ENCODE results near the gene GRAMD1B. TPM values are rescaled to one million over a fixed set of nuclear protein-coding genes. Genes with fewer than 3 reads are reported as not detected.
"Not testable (repeated sequence)": the region's sequence is repeated elsewhere in the genome, so short reads cannot be mapped to it uniquely, and the experiment has no call there.

The GRAMD1B gene
- total RNA-seq, 3 donors from 2014 or later = 3.2 to 4.4 (median 4.1) TPM

DNA sequence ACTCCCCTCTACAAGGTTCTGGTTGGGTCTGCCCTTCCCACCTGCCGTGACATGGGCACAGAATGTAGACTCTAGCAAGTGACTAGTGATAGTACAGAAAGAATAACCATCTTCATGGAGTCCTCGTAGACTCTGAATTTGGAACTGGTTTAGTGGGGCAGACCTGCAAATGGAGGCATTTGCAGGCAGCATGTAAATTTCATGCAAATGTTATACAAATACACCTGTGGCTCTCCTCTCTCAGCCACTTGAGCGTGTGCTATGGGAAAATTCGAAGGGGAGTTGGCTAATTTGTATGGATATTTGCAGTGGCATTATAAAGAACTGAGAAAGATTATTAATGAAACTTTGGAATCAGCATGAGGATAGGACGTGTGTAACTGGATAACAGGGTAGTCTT is 139.3 kb downstream of the GRAMD1B start:
- no peak overlapping the region for H3K4me3 ChIP-seq
- TF ChIP-seq, protein P1, sequence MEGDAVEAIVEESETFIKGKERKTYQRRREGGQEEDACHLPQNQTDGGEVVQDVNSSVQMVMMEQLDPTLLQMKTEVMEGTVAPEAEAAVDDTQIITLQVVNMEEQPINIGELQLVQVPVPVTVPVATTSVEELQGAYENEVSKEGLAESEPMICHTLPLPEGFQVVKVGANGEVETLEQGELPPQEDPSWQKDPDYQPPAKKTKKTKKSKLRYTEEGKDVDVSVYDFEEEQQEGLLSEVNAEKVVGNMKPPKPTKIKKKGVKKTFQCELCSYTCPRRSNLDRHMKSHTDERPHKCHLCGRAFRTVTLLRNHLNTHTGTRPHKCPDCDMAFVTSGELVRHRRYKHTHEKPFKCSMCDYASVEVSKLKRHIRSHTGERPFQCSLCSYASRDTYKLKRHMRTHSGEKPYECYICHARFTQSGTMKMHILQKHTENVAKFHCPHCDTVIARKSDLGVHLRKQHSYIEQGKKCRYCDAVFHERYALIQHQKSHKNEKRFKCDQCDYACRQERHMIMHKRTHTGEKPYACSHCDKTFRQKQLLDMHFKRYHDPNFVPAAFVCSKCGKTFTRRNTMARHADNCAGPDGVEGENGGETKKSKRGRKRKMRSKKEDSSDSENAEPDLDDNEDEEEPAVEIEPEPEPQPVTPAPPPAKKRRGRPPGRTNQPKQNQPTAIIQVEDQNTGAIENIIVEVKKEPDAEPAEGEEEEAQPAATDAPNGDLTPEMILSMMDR (IDR thresholded peaks at IDR 0.05) = no peak
- no peaks in the 10 kb centered on the region for H3K9me3 ChIP-seq
- H3K4me1 ChIP-seq (ENCODE audit: low read depth) = no peaks in the 10 kb centered on the region
- H3K36me3 ChIP-seq (ENCODE audit: low read depth) = no peaks in the 10 kb centered on the region
- intact Hi-C loops (cut with DNase I, micrococcal nuclease) = no loop called here
- ATAC-seq (no peak), DNase-seq (no peak)

DNA sequence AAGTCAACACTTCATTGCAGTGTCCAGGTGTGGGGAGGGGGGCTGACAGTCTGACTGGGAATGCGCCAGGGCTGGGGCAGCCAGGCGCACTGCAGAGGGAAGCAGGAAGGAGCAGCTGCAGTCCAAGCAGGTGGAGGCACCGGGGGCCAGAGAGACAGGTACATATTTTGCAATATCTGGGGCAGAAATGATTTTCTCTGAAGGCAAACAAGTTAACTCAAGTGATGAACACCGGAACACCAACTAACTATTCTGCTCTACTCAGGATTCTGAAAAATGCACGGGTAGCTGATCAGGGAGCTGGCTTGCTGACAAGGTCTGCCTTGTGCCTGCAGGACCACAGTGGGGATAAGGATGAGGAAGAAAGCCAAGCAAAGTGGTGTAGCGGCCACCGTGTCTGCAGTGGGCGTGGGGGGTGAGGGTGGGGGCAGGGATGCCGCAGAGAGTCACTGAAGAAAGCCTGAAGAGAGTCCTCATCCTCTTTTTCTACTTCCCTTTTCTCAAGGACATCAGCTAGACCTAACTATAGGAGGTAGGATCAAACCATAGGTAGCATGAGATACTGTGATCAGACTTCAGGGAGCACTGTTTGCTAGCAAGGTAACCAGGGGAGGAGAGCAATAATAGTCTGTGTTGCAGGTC is 141.0 kb downstream of the GRAMD1B start:
- H3K4me3 ChIP-seq = no peak overlapping the region
- DNase-seq (no peak), ATAC-seq (no peak)
- no peaks in the 10 kb centered on the region for H3K9me3 ChIP-seq
- no peaks in the 10 kb centered on the region for H3K4me1 ChIP-seq (ENCODE audit: low read depth)
- intact Hi-C loops (cut with DNase I, micrococcal nuclease) = loop anchor here in 1 of 2 donors (5.0 kb wide), 1 partner anchor 59 kb away; no protein-coding TSS in a partner anchor
- H3K36me3 ChIP-seq (ENCODE audit: low read depth) = no peaks in the 10 kb centered on the region
- TF ChIP-seq, protein P1 (IDR thresholded peaks at IDR 0.05) = no peak

DNA sequence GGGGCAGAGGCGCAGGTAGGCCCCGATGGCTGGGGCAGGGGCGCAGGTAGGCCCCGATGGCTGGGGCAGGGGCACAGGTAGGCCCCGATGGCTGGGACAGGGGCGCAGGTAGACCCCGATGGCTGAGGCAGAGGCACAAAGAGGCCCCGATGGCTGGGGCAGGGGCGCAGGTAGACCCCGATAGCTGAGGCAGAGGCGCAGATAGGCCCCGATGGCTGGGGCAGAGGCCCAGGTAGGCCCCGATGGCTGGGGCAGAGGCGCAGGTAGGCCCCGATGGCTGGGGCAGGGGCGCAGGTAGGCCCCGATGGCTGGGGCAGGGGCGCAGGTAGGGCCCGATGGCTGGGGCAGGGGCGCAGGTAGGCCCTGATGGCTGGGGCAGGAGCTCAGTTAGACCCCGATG is 142.7 kb downstream of the GRAMD1B start:
- H3K36me3 ChIP-seq (ENCODE audit: low read depth); H3K4me3 ChIP-seq; DNase-seq; ATAC-seq; H3K9me3 ChIP-seq; H3K4me1 ChIP-seq (ENCODE audit: low read depth): not testable (repeated sequence)
- intact Hi-C loops (cut with DNase I, micrococcal nuclease) = loop anchor here in 1 of 2 donors (5.0 kb wide), 1 partner anchor 60 kb away; no protein-coding TSS in a partner anchor

DNA sequence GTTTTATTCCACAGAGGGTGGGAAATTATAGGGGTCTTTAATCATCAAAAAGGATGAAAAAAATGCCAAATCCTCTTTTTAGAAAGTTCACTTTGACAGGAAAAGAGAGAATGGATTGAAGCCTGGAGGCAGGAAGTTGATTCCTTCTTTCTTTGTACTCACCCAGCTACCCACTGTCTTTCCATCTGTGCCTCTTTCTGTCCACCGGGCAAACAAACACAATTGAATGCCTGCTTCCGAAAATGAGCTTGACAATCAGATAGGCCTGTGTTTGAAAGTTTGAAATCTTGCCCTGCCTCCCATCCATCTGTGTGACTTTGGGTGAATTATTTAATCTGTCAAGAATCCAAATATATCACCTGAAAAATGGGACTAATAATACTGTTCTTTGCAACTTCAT is 143.2 kb downstream of the GRAMD1B start:
- H3K4me3 ChIP-seq = no peak overlapping the region
- TF ChIP-seq, protein P1 (IDR thresholded peaks at IDR 0.05) = no peak
- DNase-seq (no peak), ATAC-seq (no peak)
- H3K9me3 ChIP-seq = no peaks in the 10 kb centered on the region
- no peaks in the 10 kb centered on the region for H3K4me1 ChIP-seq (ENCODE audit: low read depth)
- intact Hi-C loops (cut with DNase I, micrococcal nuclease) = loop anchor here in 1 of 2 donors (5.0 kb wide), 1 partner anchor 61 kb away; no protein-coding TSS in a partner anchor
- H3K36me3 ChIP-seq (ENCODE audit: low read depth) = no peaks in the 10 kb centered on the region

DNA sequence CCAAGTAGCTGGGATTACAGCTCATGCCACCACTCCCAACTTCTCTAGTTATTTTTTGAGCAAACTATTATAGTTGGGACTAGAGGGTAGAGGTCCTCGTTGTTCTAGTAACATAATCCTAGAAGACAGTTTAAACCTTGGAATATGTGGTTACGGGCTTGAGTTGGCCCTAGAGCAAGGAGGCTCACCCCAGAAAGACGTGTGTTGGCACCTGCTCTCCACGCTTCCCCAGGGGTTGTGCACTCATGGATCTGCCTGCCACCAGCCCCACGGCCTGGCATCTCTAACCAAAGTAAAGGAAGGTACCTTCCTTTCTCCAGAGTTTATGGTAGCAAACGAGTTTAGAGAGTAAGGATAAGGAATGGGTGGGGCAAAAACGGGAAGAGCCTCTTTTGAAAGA is 145.4 kb downstream of the GRAMD1B start:
- H3K36me3 ChIP-seq (ENCODE audit: low read depth) = no peaks in the 10 kb centered on the region
- DNase-seq (no peak), ATAC-seq (no peak)
- TF ChIP-seq, protein P1 (IDR thresholded peaks at IDR 0.05) = no peak
- H3K4me3 ChIP-seq = no peak overlapping the region
- intact Hi-C loops (cut with DNase I, micrococcal nuclease) = no loop called here
- H3K4me1 ChIP-seq (ENCODE audit: low read depth) = no peaks in the 10 kb centered on the region
- no peaks in the 10 kb centered on the region for H3K9me3 ChIP-seq

DNA sequence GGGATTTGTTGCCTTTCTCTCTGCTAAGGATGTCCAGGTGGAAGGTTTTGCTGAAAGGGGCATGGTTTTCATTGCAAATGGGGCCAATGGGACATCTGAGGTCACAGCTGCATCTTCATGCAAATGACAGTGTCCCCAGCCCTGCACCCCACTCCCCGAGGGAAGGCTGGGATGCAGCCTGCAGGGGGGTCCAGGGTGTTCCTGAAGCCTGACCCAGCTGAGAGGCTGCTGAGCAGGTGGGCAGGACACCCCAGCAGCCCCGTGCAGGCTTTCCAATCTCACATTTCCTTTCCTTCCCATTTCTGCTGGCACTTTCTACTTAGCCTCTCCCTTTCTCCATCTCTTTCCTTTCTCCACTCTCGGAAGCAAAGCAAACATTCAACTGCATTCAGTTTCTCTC is 146.0 kb downstream of the GRAMD1B start:
- H3K36me3 ChIP-seq (ENCODE audit: low read depth) = no peaks in the 10 kb centered on the region
- no peaks in the 10 kb centered on the region for H3K9me3 ChIP-seq
- ATAC-seq (no peak), DNase-seq (no peak)
- no peaks in the 10 kb centered on the region for H3K4me1 ChIP-seq (ENCODE audit: low read depth)
- TF ChIP-seq, protein P1 (IDR thresholded peaks at IDR 0.05) = no peak
- no peak overlapping the region for H3K4me3 ChIP-seq
- intact Hi-C loops (cut with DNase I, micrococcal nuclease) = loop anchor here in 1 of 2 donors (2.0 kb wide), 1 partner anchor 67 kb away; no protein-coding TSS in a partner anchor

Data from mucosa of descending colon (tissue), 3 donors.